ENCODE data around the gene LMBRD1. TPM values are rescaled to one million over a fixed set of nuclear protein-coding genes. Genes with fewer than 3 reads are reported as not detected.

The LMBRD1 gene
- polyA plus RNA-seq, 1 donor (not counting 4 experiments of a cell fraction or from before 2014, with no cell fraction given): 30.1 TPM

GRCh38 chr6:69630767-69631166, 166.0 kb downstream of the LMBRD1 start:
- no peak overlapping the region for H3K4me3 ChIP-seq (ENCODE audit: control insufficient read depth in 2 of 3, extremely low read depth in 1 of 3, insufficient read depth in 2 of 3, low read depth in 1 of 3, low read length in 3 of 3)
- H3K9ac ChIP-seq (ENCODE audit: control insufficient read depth, extremely low read depth, insufficient read depth, low read length): no peak overlapping the region
- H3K36me3 ChIP-seq (ENCODE audit: control insufficient read depth in 2 of 2, extremely low read depth in 1 of 2, insufficient read depth in 2 of 2, low read length in 2 of 2): no peaks in the 10 kb centered on the region
- no peak overlapping the region for H2AFZ ChIP-seq (ENCODE audit: control insufficient read depth, low read length)
- dilution Hi-C loops (cut with MboI; ENCODE audit: extremely low pct_ligation_motif_present, low sequenced_read_pairs): no loop called here
- TF ChIP-seq CTCF (optimal IDR thresholded peaks at IDR 0.05 in 1 of 3, IDR thresholded peaks at IDR 0.05 in 1 of 3, conservative IDR thresholded peaks at IDR 0.05 in 1 of 3; ENCODE audit: extremely low read depth in 1 of 3, insufficient read depth in 2 of 3, low read length in 3 of 3): no peak
- no peak for TF ChIP-seq EZH2 (IDR thresholded peaks at IDR 0.05; ENCODE audit: low read length)
- H4K20me1 ChIP-seq (ENCODE audit: control insufficient read depth, extremely low read depth, insufficient read depth, low read length): no peaks in the 10 kb centered on the region
- no peak for FAIRE-seq
- H3K4me1 ChIP-seq (ENCODE audit: control insufficient read depth, extremely low read depth, insufficient read depth, low read length): no peaks in the 10 kb centered on the region
- no peaks in the 10 kb centered on the region for H3K27me3 ChIP-seq (ENCODE audit: control insufficient read depth, extremely low read depth, insufficient read depth, low read length)
- no peak for DNase-seq (ENCODE audit: low read depth, low spot score)
- H3K9me1 ChIP-seq (ENCODE audit: control insufficient read depth, extremely low read depth, insufficient read depth, low read length): no peaks in the 10 kb centered on the region
- no peaks in the 10 kb centered on the region for H3K79me2 ChIP-seq (ENCODE audit: control insufficient read depth, insufficient read depth, low read length)
- no peaks in the 10 kb centered on the region for H3K9me3 ChIP-seq (ENCODE audit: control insufficient read depth, low read depth, low read length)
- H3K27ac ChIP-seq (ENCODE audit: control insufficient read depth, insufficient read depth, low read length): no peak overlapping the region
- H3K4me2 ChIP-seq (ENCODE audit: control insufficient read depth, extremely low read depth, insufficient read depth, low read depth, low read length): no peak overlapping the region

- DNase-seq (ENCODE audit: low read depth, low spot score): no peak
- no peak overlapping the region for H3K9ac ChIP-seq (ENCODE audit: control insufficient read depth, extremely low read depth, insufficient read depth, low read length)
- H3K36me3 ChIP-seq (ENCODE audit: control insufficient read depth in 2 of 2, extremely low read depth in 1 of 2, insufficient read depth in 2 of 2, low read length in 2 of 2): no peaks in the 10 kb centered on the region
- no peak for FAIRE-seq
- no peak overlapping the region for H2AFZ ChIP-seq (ENCODE audit: control insufficient read depth, low read length)
- no peaks in the 10 kb centered on the region for H3K79me2 ChIP-seq (ENCODE audit: control insufficient read depth, insufficient read depth, low read length)
- no peaks in the 10 kb centered on the region for H3K9me3 ChIP-seq (ENCODE audit: control insufficient read depth, low read depth, low read length)
- TF ChIP-seq EZH2 (IDR thresholded peaks at IDR 0.05; ENCODE audit: low read length) (no peak), CTCF (optimal IDR thresholded peaks at IDR 0.05 in 1 of 3, IDR thresholded peaks at IDR 0.05 in 1 of 3, conservative IDR thresholded peaks at IDR 0.05 in 1 of 3; ENCODE audit: extremely low read depth in 1 of 3, insufficient read depth in 2 of 3, low read length in 3 of 3) (no peak)
- no peaks in the 10 kb centered on the region for H3K4me1 ChIP-seq (ENCODE audit: control insufficient read depth, extremely low read depth, insufficient read depth, low read length)
- no peaks in the 10 kb centered on the region for H3K27me3 ChIP-seq (ENCODE audit: control insufficient read depth, extremely low read depth, insufficient read depth, low read length)
- H3K27ac ChIP-seq (ENCODE audit: control insufficient read depth, insufficient read depth, low read length): no peak overlapping the region
- no peak overlapping the region for H3K4me2 ChIP-seq (ENCODE audit: control insufficient read depth, extremely low read depth, insufficient read depth, low read depth, low read length)
- H4K20me1 ChIP-seq (ENCODE audit: control insufficient read depth, extremely low read depth, insufficient read depth, low read length): no peaks in the 10 kb centered on the region
- dilution Hi-C loops (cut with MboI; ENCODE audit: extremely low pct_ligation_motif_present, low sequenced_read_pairs): no loop called here
- no peaks in the 10 kb centered on the region for H3K9me1 ChIP-seq (ENCODE audit: control insufficient read depth, extremely low read depth, insufficient read depth, low read length)
- no peak overlapping the region for H3K4me3 ChIP-seq (ENCODE audit: control insufficient read depth in 2 of 3, extremely low read depth in 1 of 3, insufficient read depth in 2 of 3, low read depth in 1 of 3, low read length in 3 of 3)
Observed at GRCh38 chr6:69627625-69628024, 169.2 kb downstream of the LMBRD1 start.
